ENCODE data around the gene RPA3.

- no peak for TF ChIP-seq CTCF (IDR thresholded peaks at IDR 0.05)
- TF ChIP-seq EZH2 (IDR thresholded peaks at IDR 0.05): no peak
Observed at GRCh38 chr7:7630626-7631329, 87.6 kb downstream of the RPA3 start.

Measured in neural progenitor cell (in vitro differentiated cells).